H9 (cell line): ENCODE measurements around the gene TMPRSS6. TPM values are rescaled to one million over a fixed set of nuclear protein-coding genes. Genes with fewer than 3 reads are reported as not detected.

Source experiments
- DNase-seq: peaks from one replicate; pipeline ENCODE4 v3.0.0-alpha.2; 2017
- H2AFZ ChIP-seq: one replicate; pipeline ENCODE4 v1.6.1; 2013; ENCODE audit warnings: mild to moderate bottlenecking, low read length, control low read depth, moderate library complexity
- H2AK5ac ChIP-seq: 2 replicates; pipeline ENCODE4 v1.6.1; 2013; ENCODE audit warnings: low read length, control low read depth, mixed read lengths; ENCODE audit not compliant: insufficient read length
- H2BK120ac ChIP-seq: one replicate; pipeline ENCODE4 v1.6.1; 2013; ENCODE audit warnings: low read depth, mild to moderate bottlenecking, low read length, control low read depth, inconsistent platforms; ENCODE audit not compliant: poor library complexity, severe bottlenecking
- H2BK12ac ChIP-seq: 2 replicates; pipeline ENCODE4 v1.6.1; 2013; ENCODE audit warnings: low read length, control low read depth, mixed read lengths, low read depth; ENCODE audit not compliant: insufficient read length
- H2BK15ac ChIP-seq: 2 replicates; pipeline ENCODE4 v1.6.1; 2013; ENCODE audit warnings: low read depth, low read length, control low read depth
- H2BK20ac ChIP-seq: one replicate; pipeline ENCODE4 v1.6.1; 2013; ENCODE audit warnings: low read depth, mild to moderate bottlenecking, low read length, control low read depth, inconsistent platforms; ENCODE audit not compliant: poor library complexity, severe bottlenecking
- H2BK5ac ChIP-seq: 2 replicates; pipeline ENCODE4 v1.6.1; 2013; ENCODE audit warnings: low read length, control low read depth, mixed read lengths; ENCODE audit not compliant: insufficient read length
- H3K14ac ChIP-seq: 2 replicates; pipeline ENCODE4 v1.6.1; 2013; ENCODE audit warnings: low read length, control low read depth; ENCODE audit not compliant: insufficient read depth
- H3K18ac ChIP-seq: 2 replicates; pipeline ENCODE4 v1.6.1; 2013; ENCODE audit warnings: low read depth, mild to moderate bottlenecking, mixed read lengths, low read length, control low read depth; ENCODE audit not compliant: insufficient read length
- H3K23ac ChIP-seq: 2 replicates; pipeline ENCODE4 v1.6.1; 2013; ENCODE audit warnings: low read length, control low read depth, mixed read lengths, low read depth; ENCODE audit not compliant: insufficient read length
- H3K23me2 ChIP-seq: 2 replicates; pipeline ENCODE4 v1.6.1; 2013; ENCODE audit warnings: low read depth, mild to moderate bottlenecking, mixed read lengths, low read length, control low read depth; ENCODE audit not compliant: insufficient read length, poor library complexity, severe bottlenecking
- H3K27ac ChIP-seq: 2 replicates; pipeline ENCODE4 v1.5.1; 2013; ENCODE audit warnings: low read length, control low read depth, mixed read lengths, low read depth; ENCODE audit not compliant: insufficient read length
- H3K27me3 ChIP-seq: 2 replicates; pipeline ENCODE4 v1.6.1; 2013; ENCODE audit warnings: low read length, control low read depth, inconsistent platforms; ENCODE audit not compliant: insufficient read depth
- H3K4ac ChIP-seq: 2 replicates; pipeline ENCODE4 v1.6.1; 2013; ENCODE audit warnings: low read depth, mild to moderate bottlenecking, control low read depth, inconsistent platforms, low read length, moderate library complexity
- H3K4me1 ChIP-seq: 2 replicates; pipeline ENCODE4 v1.6.1; 2013; ENCODE audit warnings: low read length, control low read depth, inconsistent platforms; ENCODE audit not compliant: insufficient read depth
- H3K4me2 ChIP-seq: 2 replicates; pipeline ENCODE4 v1.6.1; 2013; ENCODE audit warnings: low read length, control low read depth, mixed read lengths; ENCODE audit not compliant: insufficient read length, insufficient read depth
- H3K56ac ChIP-seq: 2 replicates; pipeline ENCODE4 v1.6.1; 2013; ENCODE audit warnings: low read depth, mild to moderate bottlenecking, mixed read lengths, low read length, control low read depth; ENCODE audit not compliant: insufficient read length
- H3K79me1 ChIP-seq: 2 replicates; pipeline ENCODE4 v1.6.1; 2013; ENCODE audit warnings: low read depth, mild to moderate bottlenecking, moderate library complexity, low read length, control low read depth, inconsistent platforms; ENCODE audit not compliant: insufficient read depth, poor library complexity, severe bottlenecking
- H3K79me2 ChIP-seq: 2 replicates; pipeline ENCODE4 v1.6.1; 2013; ENCODE audit warnings: low read length, control low read depth, inconsistent platforms; ENCODE audit not compliant: insufficient read depth
- H3K9ac ChIP-seq: 2 replicates; pipeline ENCODE4 v1.6.1; 2013; ENCODE audit warnings: low read length, control low read depth, mixed read lengths; ENCODE audit not compliant: insufficient read length; ENCODE audit errors: extremely low read depth
- H3K9me3 ChIP-seq: one replicate; pipeline ENCODE4 v1.6.1; 2013; ENCODE audit warnings: low read depth, low read length, inconsistent platforms; ENCODE audit not compliant: control insufficient read depth
- H3T11ph ChIP-seq: one replicate; pipeline ENCODE4 v1.6.1; 2013; ENCODE audit warnings: mild to moderate bottlenecking, low read length, control low read depth, inconsistent platforms
- H4K20me1 ChIP-seq: one replicate; pipeline ENCODE4 v1.6.1; 2013; ENCODE audit not compliant: control insufficient read depth, insufficient read length, insufficient read depth
- H4K5ac ChIP-seq: 2 replicates; pipeline ENCODE4 v1.6.1; 2013; ENCODE audit warnings: low read depth, mild to moderate bottlenecking, mixed read lengths, low read length, control low read depth; ENCODE audit not compliant: insufficient read length
- H4K8ac ChIP-seq: replicated peaks from 2 replicates; pipeline ENCODE4 v1.6.1; 2013; ENCODE audit warnings: low read length, control low read depth, mixed read lengths, low read depth; ENCODE audit not compliant: insufficient read length
- H4K91ac ChIP-seq: 2 replicates; pipeline ENCODE4 v1.6.1; 2013; ENCODE audit warnings: low read depth, mild to moderate bottlenecking, moderate library complexity, mixed read lengths, low read length, control low read depth; ENCODE audit not compliant: insufficient read length
- H3K27ac Mint-ChIP-seq, 3 experiments: 2 replicates in 2 of 3; 3 replicates in 1 of 3; pipeline ENCODE4 v1.8.0; 2020 to 2021; ENCODE audit warnings: mixed read lengths in 3 of 3, mild to moderate bottlenecking in 1 of 3, moderate library complexity in 1 of 3
- H3K27me3 Mint-ChIP-seq: 2 replicates; pipeline ENCODE4 v1.8.0; 2021; ENCODE audit warnings: low read depth, mild to moderate bottlenecking, moderate library complexity, mixed read lengths
- H3K36me3 Mint-ChIP-seq, 3 experiments: 2 replicates in 2 of 3; 3 replicates in 1 of 3; pipeline ENCODE4 v1.8.0; 2020 to 2021; ENCODE audit warnings: low read depth in 3 of 3, mixed read lengths in 3 of 3; ENCODE audit not compliant: insufficient read depth in 1 of 3
- H3K4me1 Mint-ChIP-seq, 2 experiments: 2 replicates each; pipeline ENCODE4 v1.8.0; 2020; ENCODE audit warnings: mixed read lengths in 2 of 2
- H3K4me3 Mint-ChIP-seq, 2 experiments: 2 replicates in 1 of 2; 3 replicates in 1 of 2; pipeline ENCODE4 v1.8.0; 2020 to 2021; ENCODE audit warnings: mild to moderate bottlenecking in 2 of 2, mixed read lengths in 2 of 2, moderate library complexity in 1 of 2
- H3K9me3 Mint-ChIP-seq, 2 experiments: 2 replicates in 1 of 2; 3 replicates in 1 of 2; pipeline ENCODE4 v1.8.0; 2020; ENCODE audit warnings: mild to moderate bottlenecking in 2 of 2, mixed read lengths in 2 of 2, moderate library complexity in 1 of 2
- WGBS: extraction: QIAGEN DNeasy Blood & Tissue Kit; methylation state at CpG from one replicate; pipeline ENCODE4 v1.1.7; 2013; ENCODE audit warnings: missing lambda C conversion rate, low lambda C conversion rate, mixed read lengths; ENCODE audit not compliant: insufficient read length; ENCODE audit errors: extremely low coverage; 5-methylcytosine and 5-hydroxymethylcytosine counted together
- total RNA-seq: library from RNA; stranded (reverse); gene quantifications from 2 replicates; pipeline ENCODE4 v1.2.1, GENCODE V29; 2021
- TF ChIP-seq, protein P1 (sequence below): fragments of 200-600 bp; sonication (generic); conservative IDR thresholded peaks from 3 replicates; pipeline ENCODE4 v1.8.0; 2021; ENCODE audit warnings: antibody characterized with exemption, mild to moderate bottlenecking

TMPRSS6 gene
- total RNA-seq, 1 experiment from 2014 or later, result not detected

DNA sequence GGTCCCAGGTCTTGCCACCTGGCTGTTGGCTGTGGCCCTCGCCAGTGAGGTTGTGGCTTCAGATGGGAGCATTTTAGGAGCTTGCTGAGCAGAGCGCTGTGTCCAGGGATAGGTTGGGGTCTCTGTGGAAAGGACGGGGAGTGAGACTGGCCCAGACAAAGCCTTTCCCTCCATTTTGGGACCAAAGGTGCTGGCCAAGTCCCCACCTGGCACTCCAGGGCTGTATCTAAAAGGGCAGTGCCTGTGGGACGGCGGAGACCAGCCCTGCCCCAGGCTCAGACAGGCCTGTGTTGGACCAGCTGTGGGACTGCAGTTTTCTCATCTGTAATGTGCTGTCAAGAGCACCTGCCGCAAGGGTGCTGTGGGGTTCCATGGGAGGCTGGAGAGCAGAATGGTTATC, 62.9 kb downstream of the TMPRSS6 start:
- Histone ChIP-seq H3K56ac (no peak overlapping the region), H3K9me3 (no peaks in the 10 kb centered on the region), H2BK15ac (no peak overlapping the region), H3K27ac (no peak overlapping the region), H4K5ac (no peak overlapping the region), H3K23me2 (no peaks in the 10 kb centered on the region), H2BK12ac (no peak overlapping the region), H3T11ph (no peak overlapping the region), H3K9ac (no peak overlapping the region), H3K4me2 (no peak overlapping the region), H2BK5ac (no peak overlapping the region), H2AFZ (no peak overlapping the region), H3K14ac (no peak overlapping the region), H2BK120ac (no peak overlapping the region), H3K4ac (no peak overlapping the region), H3K27me3 (no peaks in the 10 kb centered on the region; the same call in 1 of the 2 replicates), H3K23ac (no peak overlapping the region), H3K4me1 (no peaks in the 10 kb centered on the region), H2BK20ac (no peak overlapping the region), H2AK5ac (no peak overlapping the region), H3K79me2 (no peaks in the 10 kb centered on the region), H4K91ac (no peak overlapping the region), H4K8ac (no peak overlapping the region), H3K18ac (no peak overlapping the region), H3K79me1 (no peaks in the 10 kb centered on the region), H4K20me1 (no peaks in the 10 kb centered on the region)
- H3K27me3 Mint-ChIP-seq, result peaks cover 40% of the 10 kb centered on the region
- no peaks in the 10 kb centered on the region; a peak in 1 of 5 replicates for H3K9me3 Mint-ChIP-seq
- no peak overlapping the region; a peak in 1 of 7 replicates for H3K27ac Mint-ChIP-seq
- no CpG with 5 or more reads among the region's 6 CpGs for WGBS
- no peak overlapping the region for H3K4me3 Mint-ChIP-seq
- DNase-seq, result no peak
- TF ChIP-seq, protein P1, sequence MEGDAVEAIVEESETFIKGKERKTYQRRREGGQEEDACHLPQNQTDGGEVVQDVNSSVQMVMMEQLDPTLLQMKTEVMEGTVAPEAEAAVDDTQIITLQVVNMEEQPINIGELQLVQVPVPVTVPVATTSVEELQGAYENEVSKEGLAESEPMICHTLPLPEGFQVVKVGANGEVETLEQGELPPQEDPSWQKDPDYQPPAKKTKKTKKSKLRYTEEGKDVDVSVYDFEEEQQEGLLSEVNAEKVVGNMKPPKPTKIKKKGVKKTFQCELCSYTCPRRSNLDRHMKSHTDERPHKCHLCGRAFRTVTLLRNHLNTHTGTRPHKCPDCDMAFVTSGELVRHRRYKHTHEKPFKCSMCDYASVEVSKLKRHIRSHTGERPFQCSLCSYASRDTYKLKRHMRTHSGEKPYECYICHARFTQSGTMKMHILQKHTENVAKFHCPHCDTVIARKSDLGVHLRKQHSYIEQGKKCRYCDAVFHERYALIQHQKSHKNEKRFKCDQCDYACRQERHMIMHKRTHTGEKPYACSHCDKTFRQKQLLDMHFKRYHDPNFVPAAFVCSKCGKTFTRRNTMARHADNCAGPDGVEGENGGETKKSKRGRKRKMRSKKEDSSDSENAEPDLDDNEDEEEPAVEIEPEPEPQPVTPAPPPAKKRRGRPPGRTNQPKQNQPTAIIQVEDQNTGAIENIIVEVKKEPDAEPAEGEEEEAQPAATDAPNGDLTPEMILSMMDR, result no peak
- H3K36me3 Mint-ChIP-seq, result no peaks in the 10 kb centered on the region
- peaks cover 6 to 18% of the 10 kb centered on the region in 2 experiments for H3K4me1 Mint-ChIP-seq
